NAMALWA (cell line): Measurements from ENCODE around the gene DNAJB4.
"Not testable (repeated sequence)": the region's sequence is repeated elsewhere in the genome, so short reads cannot be mapped to it uniquely, and the experiment has no call there.

ENCODE experiments used
- DNase-seq: peaks from one replicate; pipeline ENCODE4 v3.0.0-alpha.2; 2015; ENCODE audit warnings: low spot score

Gene DNAJB4

DNA sequence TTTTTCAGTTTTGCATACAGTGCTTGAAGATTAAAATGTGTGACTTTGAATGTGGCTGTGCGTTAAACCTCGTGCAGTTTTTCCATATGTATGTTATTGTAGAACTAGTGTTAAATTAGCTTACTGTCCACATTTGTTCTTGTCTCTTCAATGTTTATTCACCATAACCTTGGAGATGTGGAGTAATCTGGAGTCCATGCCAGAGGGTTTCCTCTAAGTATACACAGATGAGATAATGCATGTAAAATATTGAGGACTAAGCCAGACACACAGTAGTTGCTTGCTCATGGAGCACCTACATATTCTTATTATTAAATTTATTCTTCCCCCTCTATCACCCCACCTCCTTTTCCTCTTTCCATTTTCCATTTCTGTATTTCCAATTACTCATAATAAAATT lies 33.3 kb downstream of the DNAJB4 start:
- DNase-seq: no peak

DNA sequence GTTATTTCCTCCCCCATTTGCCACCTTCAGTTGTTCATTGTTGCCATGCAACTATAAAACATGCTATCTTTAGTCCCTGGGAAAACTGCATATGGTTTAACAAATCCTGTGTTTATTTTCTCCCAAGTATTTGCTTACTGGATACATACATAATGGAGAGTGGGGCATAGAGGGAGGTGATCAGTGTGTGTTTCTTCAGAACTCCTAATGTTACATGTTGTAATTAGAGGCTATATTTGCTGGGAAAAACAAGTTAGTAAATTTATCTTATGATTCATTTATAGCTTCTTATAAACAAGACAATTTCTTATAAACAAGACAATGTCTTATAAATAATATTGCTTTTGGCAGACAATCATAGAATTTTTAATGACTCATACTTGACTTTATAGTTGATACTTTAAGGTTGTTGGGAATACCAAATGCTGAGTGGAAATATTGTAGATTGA lies 33.8 kb downstream of the DNAJB4 start:
- no peak for DNase-seq

DNA sequence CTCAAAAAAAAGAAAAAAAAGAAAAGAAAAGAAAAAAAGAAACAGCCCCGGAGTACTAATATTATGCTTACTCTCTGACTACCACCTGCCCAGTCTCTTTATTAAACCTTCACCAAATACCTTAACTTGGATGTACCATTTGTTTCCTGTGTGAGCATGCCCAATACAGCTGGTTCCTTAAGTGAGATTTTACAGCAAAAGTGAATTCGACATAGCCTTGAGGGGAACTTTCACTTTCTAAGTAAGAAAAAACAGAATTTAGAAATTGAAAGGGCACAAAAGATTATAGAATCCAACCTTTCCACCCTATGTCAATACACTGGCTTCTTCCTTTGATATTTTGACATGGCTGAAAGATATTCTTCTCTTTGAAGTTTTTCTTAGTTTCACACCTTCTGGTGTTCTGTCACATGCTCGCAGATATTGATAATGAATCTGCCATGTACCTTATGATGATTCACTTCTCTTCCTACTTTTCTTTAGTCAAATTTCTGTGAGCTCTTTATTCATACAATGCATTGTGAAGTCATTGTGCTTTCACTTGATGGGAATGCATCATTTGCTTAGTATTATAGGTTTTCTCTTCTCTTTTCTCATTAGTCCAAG lies 35.8 kb downstream of the DNAJB4 start:
- no peak for DNase-seq

DNA sequence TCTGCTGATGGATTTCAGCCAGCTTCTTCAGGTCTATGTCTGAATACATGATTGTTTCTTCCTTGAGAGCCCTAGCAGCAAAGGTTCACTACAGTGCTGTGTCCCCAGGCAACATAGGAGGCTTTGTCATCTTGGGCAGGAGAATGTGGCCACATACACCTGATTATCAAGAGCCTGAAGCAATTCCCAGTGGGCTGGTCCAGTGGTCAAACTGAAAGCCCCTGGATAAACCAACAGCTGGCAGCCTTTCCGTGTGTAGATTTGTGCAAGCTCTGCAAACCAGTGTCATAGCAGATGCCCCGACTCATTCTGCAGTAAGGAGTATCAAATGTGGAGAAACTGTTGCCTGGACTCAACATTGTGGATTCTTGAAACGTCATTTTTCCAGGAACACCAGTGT lies 38.7 kb downstream of the DNAJB4 start:
- no peak for DNase-seq

DNA sequence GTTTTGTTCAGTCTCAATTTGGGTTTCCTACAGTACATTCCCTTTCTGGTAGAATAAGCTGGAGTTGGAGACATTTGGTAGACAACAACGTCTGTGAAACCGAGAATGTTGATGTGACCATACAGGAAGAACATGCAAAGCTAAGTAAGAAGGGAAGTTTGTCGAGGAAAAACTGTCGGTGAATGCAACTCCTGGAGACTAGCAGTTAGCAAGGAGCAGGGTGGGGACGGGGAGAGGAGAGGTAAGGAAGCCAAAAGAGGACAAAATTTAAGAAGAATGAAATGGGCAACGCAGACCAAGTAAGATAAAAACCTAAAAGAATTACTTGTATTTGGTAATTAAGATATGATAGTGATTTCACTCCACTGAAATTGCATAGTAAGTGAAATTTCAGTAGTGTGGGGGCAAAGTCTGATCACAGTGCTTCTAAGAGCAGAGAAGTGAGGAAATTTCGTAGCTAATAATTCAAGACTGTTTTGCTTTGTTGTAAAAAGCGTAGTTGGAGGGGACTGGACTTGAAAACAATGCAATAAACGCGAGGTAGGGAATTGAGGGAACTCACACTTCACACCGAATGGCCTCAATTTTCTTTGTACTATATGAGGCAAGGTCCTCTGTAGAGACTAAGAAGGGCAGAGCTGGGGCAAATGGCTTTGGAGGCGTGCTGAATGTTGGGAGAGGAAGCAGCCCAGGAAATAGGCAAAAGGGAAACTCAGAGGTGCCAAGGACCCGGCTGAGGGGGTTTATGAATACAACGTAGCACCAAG lies 40.2 kb downstream of the DNAJB4 start:
- no peak for DNase-seq

GRCh38 chr1:78045563-78045925 lies 40.8 kb downstream of the DNAJB4 start:
- DNase-seq: no peak

- DNase-seq: no peak
Observed at GRCh38 chr1:78045926-78046778, 41.4 kb downstream of the DNAJB4 start, which contains the start of gene GIPC2. Gene GIPC2, plus strand, starts transcription at chr1:78045966. Its CDS starts 129 bp downstream, at chr1:78046095.

DNA sequence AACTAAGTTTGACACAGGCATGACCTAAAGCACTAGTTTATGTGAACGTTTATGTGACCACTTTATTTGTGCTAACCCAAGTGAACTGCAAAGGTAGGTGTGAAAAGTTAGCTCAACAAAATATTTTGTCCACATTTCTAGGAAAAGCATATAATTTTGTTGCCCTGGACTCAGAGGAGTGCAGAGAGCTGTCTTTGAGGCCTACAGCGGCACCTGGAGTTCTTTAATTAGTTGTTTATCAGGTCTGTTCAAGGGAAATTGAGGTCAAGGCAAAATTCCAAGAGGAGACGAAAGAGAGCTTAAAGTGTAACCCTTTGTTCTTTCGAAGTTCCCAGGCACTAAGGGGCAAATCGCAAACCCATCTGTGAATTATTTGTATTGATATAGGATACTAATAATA lies 42.4 kb downstream of the DNAJB4 start:
- DNase-seq: no peak

DNA sequence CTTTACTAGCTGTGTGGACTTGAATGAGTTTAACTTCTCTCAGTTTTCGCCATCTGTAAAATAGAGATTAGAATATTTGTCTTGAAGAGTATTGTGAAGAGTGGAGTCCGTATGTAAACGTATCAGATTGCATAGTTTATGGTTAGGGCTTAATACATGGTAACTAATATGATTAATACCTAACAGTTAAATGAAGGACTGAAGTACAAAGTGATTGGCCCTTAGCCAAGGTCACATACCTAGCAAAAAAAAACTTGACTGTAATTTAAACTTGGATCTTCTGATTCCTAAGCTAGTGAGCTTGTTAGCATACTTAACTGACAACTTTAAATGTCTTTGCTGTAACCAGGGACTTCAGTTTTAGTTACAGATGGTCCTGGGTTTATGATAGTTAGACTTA lies 42.9 kb downstream of the DNAJB4 start:
- no peak for DNase-seq

DNA sequence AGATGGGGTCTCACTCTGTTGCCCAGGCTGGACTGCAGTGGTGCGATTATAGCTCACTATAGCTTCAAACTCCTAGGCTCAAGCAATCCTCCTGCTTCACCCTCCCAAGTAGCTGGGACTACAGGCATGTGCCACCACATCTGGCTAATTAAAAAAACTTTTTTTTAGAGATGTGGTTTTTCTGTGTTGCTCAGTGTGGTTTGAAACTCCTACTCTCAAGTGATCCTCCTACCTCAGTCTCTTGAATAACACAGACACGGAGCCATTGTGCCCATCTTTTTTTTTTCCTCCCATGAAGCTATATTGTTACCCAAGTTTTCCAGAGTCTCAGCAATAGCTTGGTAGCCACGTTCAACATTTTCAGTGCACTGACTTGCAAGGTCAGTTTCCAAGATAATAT lies 43.7 kb downstream of the DNAJB4 start:
- no peak for DNase-seq

GRCh38 chr1:78049396-78049795 lies 44.7 kb downstream of the DNAJB4 start:
- DNase-seq: no peak

- DNase-seq: no peak
Observed at GRCh38 chr1:78051005-78051404, 46.3 kb downstream of the DNAJB4 start.

DNA sequence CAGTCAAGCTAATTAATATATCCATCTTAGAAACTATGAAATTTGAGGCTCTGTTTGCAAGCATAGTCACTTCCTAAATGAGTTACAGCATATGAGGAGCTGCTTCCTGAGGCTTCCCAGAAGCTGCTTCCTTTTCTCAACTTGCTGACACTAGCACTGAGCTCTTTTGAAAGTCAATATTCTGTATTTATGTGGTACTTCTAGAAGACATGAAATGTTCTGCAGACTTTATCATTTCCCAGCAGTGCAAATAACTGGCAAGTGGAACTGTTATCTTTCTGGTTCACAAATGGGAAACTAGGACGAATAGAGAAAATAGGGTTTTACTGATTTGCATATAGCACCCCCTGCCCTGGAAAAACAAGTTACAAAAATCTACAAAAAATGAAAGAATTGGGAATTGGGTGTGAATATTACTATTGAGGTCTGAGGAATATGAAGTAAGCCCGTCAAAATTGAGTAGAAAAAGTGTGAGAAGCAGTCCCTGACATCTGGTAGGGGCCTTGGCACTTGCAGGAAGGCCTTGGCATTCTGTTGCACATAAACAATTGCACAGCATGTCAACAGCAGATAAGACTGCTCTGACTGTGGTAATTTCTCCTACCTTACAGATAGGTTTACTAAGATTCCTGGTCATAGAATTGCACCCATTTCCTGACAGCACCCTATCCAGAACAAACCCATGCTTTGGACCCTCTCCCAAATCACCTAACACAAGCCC lies 48.1 kb downstream of the DNAJB4 start:
- no peak for DNase-seq

DNA sequence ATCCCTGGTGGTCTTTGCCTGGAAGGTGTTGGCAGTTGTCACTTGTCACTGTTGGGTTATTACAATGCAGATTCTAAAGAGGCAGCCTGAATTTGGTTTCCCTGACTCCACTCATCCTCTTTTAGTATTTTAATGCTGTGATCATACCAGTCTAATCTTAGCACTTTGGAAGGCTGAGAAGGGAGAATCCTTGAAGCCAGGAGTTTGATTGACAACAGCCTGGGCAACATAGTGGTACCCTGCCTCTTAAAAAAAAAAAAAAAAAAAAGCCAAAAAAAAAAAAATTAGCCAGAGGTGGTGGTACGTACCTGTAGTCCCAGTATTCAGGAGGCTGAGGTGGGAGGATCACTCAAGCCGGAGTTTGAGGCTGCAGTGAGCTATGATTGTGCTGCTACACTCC lies 48.8 kb downstream of the DNAJB4 start:
- no peak for DNase-seq

GRCh38 chr1:78054559-78054958 lies 49.8 kb downstream of the DNAJB4 start:
- no peak for DNase-seq

- no peak for DNase-seq
Observed at GRCh38 chr1:78054972-78055371, 50.2 kb downstream of the DNAJB4 start.

DNA sequence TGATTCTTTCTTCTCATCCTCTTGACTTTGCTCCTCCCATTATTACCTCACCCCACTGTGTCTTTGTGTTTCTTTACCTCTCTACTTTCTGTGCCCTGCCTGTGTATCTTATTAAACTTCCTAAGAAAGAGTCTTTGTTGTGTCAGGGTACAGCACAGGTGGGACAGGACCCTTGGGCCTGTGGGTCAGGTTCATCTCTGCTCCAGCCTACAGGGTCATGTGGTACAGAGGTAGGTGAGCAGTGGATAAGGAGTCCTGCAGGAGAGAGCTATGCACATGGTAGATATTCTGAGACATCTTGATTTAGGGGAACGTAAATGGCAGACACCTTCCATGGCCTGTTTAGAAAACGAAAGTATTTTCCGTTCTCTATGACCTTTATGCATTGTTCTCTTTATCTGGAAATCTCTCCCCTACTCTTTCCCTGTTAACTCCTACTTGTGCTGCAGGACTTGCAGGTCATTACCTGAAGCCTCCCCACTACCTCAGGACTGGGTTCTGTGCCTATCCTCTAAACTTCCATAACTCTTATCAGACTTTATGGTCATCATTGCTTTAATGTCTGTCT lies 50.9 kb downstream of the DNAJB4 start:
- no peak for DNase-seq

DNA sequence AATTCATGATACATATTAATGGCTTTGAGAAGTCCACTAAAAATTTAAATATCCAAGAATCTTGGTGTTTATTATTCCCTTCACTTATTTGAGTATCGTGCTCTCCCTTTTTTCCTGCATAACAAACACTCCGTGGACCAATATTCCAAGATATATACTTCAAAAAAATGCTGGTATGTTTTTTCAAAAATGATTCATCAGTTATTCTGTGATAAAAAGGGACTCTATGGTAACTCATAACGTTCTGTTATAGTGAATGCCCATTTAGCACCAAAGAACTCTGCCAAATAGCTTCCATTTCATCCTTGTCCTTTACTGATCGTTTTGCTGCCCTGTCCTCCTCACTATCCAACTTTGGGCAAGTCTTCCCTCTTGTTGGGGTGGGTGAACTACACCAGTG lies 53.9 kb downstream of the DNAJB4 start:
- no peak for DNase-seq

- no peak for DNase-seq
Observed at GRCh38 chr1:78060857-78061563, 56.3 kb downstream of the DNAJB4 start.

- no peak for DNase-seq
Observed at GRCh38 chr1:78061825-78062523, 57.2 kb downstream of the DNAJB4 start.

- not testable (repeated sequence) for DNase-seq
Observed at GRCh38 chr1:78064886-78065285, 60.1 kb downstream of the DNAJB4 start.
